Mesothelial cell of epicardium (in vitro differentiated cells): Measurements from ENCODE around the gene PCDHA1. TPM values are rescaled to one million over a fixed set of nuclear protein-coding genes. Genes with fewer than 3 reads are reported as not detected.

Experiments used
- DNase-seq, 2 experiments: peaks; one replicate each; pipeline ENCODE4 v3.0.0; 2021; ENCODE audit warnings: low spot score in 2 of 2; ENCODE audit not compliant: unreplicated experiment in 2 of 2
- H3K27ac Mint-ChIP-seq: 2 replicates; pipeline ENCODE4 v1.8.0; 2021; ENCODE audit warnings: mixed read lengths
- H3K27me3 Mint-ChIP-seq: 2 replicates; pipeline ENCODE4 v1.8.0; 2021; ENCODE audit warnings: low read depth, mixed read lengths
- H3K36me3 Mint-ChIP-seq: 2 replicates; pipeline ENCODE4 v1.8.0; 2021; ENCODE audit warnings: mixed read lengths
- H3K4me1 Mint-ChIP-seq: 2 replicates; pipeline ENCODE4 v1.8.0; 2021; ENCODE audit warnings: mixed read lengths
- H3K4me3 Mint-ChIP-seq: 2 replicates; pipeline ENCODE4 v1.8.0; 2021; ENCODE audit warnings: mild to moderate bottlenecking, moderate library complexity, mixed read lengths
- H3K9me3 Mint-ChIP-seq: 2 replicates; pipeline ENCODE4 v1.8.0; 2021; ENCODE audit warnings: mixed read lengths
- total RNA-seq: library from RNA; stranded (reverse); gene quantifications from 3 replicates; pipeline ENCODE4 v1.2.1, GENCODE V29; 2021
- TF ChIP-seq, protein P1 (sequence below): fragments of 200-600 bp; sonication (generic); IDR thresholded peaks from one replicate; pipeline ENCODE4 v1.5.0; 2021; ENCODE audit warnings: antibody characterized with exemption; ENCODE audit not compliant: unreplicated experiment

Gene PCDHA1
- total RNA-seq, 1 donor from 2014 or later: not detected

DNA sequence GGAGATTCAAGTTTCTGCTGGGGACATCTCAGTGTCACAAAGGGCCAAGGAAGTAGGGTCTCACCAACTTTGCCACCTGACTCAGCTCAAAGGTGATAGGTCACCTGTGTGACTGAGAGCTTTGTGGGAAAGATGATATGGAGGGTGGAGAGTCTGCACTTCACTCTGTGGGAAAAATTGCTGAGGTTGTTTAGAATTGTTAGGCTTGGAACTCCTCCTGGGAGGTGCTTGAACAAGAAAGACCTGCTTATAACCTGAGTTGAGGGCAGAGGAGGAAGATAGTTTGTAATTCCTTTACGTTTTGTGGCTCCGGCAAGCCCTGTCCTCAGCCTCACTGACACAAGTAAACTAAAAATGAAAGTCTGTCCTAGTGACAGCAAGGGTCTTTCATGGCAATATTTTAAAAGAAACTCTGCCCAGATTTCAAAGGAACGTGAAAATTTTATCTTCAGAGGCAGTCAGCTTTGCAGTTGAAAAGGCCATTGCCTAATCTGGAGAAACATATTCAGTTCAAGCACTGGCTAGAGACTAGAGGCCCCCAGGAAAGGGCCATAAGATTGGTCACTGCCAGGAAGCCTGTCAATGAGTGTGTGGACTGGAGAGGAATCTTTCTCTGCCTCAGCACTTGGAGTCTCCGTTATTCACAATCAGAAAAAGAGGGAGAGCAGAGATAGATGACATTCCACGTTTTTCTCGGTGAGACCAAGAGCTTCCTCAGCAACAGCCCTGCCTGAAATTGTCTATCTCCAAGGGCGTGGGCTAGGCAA is 203.5 kb downstream of the PCDHA1 start:
- Mint-ChIP-seq H3K27me3 (no peaks in the 10 kb centered on the region), H3K36me3 (no peaks in the 10 kb centered on the region), H3K4me3 (peak overlapping the region; percentile 11), H3K4me1 (peaks cover 67% of the 10 kb centered on the region), H3K9me3 (no peaks in the 10 kb centered on the region), H3K27ac (peak overlapping the region; percentile 94)
- no peak for DNase-seq
- TF ChIP-seq, protein P1, sequence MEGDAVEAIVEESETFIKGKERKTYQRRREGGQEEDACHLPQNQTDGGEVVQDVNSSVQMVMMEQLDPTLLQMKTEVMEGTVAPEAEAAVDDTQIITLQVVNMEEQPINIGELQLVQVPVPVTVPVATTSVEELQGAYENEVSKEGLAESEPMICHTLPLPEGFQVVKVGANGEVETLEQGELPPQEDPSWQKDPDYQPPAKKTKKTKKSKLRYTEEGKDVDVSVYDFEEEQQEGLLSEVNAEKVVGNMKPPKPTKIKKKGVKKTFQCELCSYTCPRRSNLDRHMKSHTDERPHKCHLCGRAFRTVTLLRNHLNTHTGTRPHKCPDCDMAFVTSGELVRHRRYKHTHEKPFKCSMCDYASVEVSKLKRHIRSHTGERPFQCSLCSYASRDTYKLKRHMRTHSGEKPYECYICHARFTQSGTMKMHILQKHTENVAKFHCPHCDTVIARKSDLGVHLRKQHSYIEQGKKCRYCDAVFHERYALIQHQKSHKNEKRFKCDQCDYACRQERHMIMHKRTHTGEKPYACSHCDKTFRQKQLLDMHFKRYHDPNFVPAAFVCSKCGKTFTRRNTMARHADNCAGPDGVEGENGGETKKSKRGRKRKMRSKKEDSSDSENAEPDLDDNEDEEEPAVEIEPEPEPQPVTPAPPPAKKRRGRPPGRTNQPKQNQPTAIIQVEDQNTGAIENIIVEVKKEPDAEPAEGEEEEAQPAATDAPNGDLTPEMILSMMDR: no peak

- H3K9me3 Mint-ChIP-seq: no peaks in the 10 kb centered on the region
- H3K36me3 Mint-ChIP-seq: no peaks in the 10 kb centered on the region
- no peak overlapping the region for H3K27ac Mint-ChIP-seq
- TF ChIP-seq, protein P1: no peak
- no peak overlapping the region for H3K4me3 Mint-ChIP-seq
- DNase-seq: no peak
- no peaks in the 10 kb centered on the region for H3K27me3 Mint-ChIP-seq
- H3K4me1 Mint-ChIP-seq: peaks cover 61% of the 10 kb centered on the region
These were observed 206.9 kb downstream of the PCDHA1 start for GRCh38 chr5:140992828-140993227.

GRCh38 chr5:140996060-140996459 is 210.1 kb downstream of the PCDHA1 start:
- TF ChIP-seq, protein P1: no peak
- no peak overlapping the region for H3K4me3 Mint-ChIP-seq
- H3K27me3 Mint-ChIP-seq: no peaks in the 10 kb centered on the region
- no peaks in the 10 kb centered on the region for H3K36me3 Mint-ChIP-seq
- no peak for DNase-seq
- H3K4me1 Mint-ChIP-seq: peaks cover 31% of the 10 kb centered on the region
- H3K9me3 Mint-ChIP-seq: no peaks in the 10 kb centered on the region
- H3K27ac Mint-ChIP-seq: peak overlapping the region; percentile 73

DNA sequence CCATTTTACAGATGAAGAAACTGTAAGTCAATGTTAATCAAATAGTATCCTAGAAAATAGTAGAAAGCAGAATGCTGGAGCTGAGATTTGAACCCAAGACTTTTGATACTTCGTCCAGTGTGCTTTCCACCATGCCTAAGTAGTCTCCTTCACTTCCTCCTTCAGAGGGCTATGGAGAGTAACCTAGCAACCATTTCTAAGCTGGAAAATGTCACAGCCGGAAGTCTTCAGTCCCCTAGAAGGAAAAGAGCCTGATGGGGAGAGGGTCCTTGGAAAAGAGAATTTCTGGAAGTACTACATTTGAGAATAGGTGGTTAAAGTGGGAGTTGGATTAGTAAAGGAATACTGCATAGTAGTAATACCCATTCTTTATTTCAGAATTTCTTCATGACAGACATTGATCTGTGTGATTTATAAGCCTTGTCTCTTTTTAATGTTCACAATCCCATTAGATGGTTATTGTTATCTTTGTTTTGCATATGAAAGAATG is 213.0 kb downstream of the PCDHA1 start:
- no peaks in the 10 kb centered on the region for H3K27me3 Mint-ChIP-seq
- H3K4me3 Mint-ChIP-seq: no peak overlapping the region
- peaks cover 44% of the 10 kb centered on the region for H3K4me1 Mint-ChIP-seq
- H3K27ac Mint-ChIP-seq: no peak overlapping the region
- H3K36me3 Mint-ChIP-seq: no peaks in the 10 kb centered on the region
- DNase-seq: no peak
- TF ChIP-seq, protein P1: no peak
- H3K9me3 Mint-ChIP-seq: no peaks in the 10 kb centered on the region

GRCh38 chr5:141001446-141001843 is 215.5 kb downstream of the PCDHA1 start:
- DNase-seq: no peak
- no peaks in the 10 kb centered on the region for H3K9me3 Mint-ChIP-seq
- H3K4me3 Mint-ChIP-seq: peak overlapping the region; percentile 78
- H3K36me3 Mint-ChIP-seq: peaks cover 4% of the 10 kb centered on the region
- H3K27me3 Mint-ChIP-seq: no peaks in the 10 kb centered on the region
- peaks cover 37% of the 10 kb centered on the region for H3K4me1 Mint-ChIP-seq
- TF ChIP-seq, protein P1: no peak
- H3K27ac Mint-ChIP-seq: peak overlapping the region; percentile 92
